Fibroblast of pulmonary artery (primary cell): ENCODE measurements around the gene HEBP2.

Experiments used
- DNase-seq: peaks from one replicate; pipeline ENCODE4 v3.0.0-alpha.2; 2010; ENCODE audit warnings: low read depth
- H3K4me3 ChIP-seq: replicated peaks from 2 replicates; pipeline ENCODE4 v1.5.1; 2011; ENCODE audit warnings: low read depth, mild to moderate bottlenecking, control low read depth, low read length, moderate library complexity
- TF ChIP-seq, protein P1 (sequence below): IDR thresholded peaks from 2 replicates; pipeline ENCODE4 v1.5.1; 2011; ENCODE audit warnings: mild to moderate bottlenecking, control low read depth, low read length, inconsistent platforms; ENCODE audit errors: missing control alignments

HEBP2 gene

DNA sequence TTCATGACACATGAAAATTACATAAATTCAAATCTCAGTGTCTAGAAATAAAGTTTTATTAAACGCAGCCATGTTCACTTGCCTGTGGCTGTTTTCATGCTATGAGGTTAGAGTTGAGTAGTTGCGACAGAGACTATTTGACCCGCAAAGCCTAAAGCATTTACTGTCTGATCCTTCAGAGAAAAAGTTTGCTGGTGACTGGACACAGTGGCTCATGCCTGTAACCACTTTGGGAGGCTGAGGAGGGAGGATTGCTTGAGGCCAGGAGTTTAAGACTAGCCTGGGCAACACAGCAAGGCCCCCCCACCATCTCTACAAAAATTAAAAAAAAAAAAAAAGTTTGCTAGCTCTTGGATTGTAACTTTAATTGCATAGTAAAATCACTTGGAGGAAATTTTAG lies 17.1 kb upstream of the HEBP2 start:
- H3K4me3 ChIP-seq, result no peak overlapping the region
- DNase-seq, result no peak
- TF ChIP-seq, protein P1, sequence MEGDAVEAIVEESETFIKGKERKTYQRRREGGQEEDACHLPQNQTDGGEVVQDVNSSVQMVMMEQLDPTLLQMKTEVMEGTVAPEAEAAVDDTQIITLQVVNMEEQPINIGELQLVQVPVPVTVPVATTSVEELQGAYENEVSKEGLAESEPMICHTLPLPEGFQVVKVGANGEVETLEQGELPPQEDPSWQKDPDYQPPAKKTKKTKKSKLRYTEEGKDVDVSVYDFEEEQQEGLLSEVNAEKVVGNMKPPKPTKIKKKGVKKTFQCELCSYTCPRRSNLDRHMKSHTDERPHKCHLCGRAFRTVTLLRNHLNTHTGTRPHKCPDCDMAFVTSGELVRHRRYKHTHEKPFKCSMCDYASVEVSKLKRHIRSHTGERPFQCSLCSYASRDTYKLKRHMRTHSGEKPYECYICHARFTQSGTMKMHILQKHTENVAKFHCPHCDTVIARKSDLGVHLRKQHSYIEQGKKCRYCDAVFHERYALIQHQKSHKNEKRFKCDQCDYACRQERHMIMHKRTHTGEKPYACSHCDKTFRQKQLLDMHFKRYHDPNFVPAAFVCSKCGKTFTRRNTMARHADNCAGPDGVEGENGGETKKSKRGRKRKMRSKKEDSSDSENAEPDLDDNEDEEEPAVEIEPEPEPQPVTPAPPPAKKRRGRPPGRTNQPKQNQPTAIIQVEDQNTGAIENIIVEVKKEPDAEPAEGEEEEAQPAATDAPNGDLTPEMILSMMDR, result no peak

DNA sequence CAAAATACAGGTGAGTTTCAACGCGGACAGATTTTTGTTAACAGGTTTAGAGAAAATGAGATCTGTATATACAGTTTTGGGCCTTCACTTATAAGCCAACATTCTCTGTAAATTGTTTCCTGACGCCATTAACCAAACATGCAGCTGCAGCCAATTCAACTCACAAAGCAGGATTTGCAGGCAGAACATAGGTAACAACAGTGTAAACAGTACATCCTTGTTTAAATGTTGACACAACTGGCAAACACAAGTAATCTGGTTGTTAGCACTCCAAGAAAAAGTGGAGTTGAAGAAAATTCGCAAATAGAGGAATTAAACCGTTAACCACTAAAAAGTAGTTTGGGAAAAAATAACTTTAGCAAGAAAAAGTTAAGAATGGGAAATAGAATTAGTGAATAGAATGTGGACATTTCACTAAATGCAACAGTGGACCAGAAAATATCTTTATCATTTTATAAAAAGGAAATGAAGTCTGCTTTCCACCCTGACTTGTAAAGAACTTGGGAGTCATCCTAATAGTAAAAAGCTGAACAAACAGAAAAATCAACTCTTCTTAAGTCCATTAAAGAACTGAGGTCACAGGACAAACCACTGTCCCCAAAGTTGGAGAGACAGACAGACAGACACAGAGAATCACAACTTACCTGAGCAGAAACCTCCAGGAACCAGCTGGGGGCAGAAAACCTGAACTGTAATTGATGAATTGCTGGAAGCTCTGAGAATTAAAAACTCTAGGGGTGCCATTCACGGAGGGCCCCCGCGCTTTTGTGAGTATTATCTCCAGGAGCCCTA lies 16.2 kb upstream of the HEBP2 start:
- TF ChIP-seq, protein P1, result no peak
- no peak overlapping the region for H3K4me3 ChIP-seq
- no peak for DNase-seq

DNA sequence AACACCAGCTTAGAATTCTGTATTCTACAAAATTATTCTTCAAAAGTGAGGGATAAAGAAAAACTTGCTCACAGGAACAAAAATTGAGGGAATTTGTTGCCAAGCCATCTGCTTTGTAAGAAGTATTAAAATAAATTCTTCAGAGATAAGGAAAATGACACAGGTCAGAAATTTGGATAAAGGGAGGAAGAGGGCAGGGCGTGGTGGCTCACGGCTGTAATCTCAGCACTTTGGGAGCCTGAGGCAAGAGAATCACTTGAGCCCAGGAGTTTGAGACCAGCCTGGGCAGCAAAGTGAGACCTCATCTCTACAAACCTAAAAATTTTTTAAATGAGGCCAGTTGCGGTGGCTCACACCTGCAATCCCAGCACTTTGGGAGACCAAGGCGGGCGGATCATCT lies 14.5 kb upstream of the HEBP2 start:
- TF ChIP-seq, protein P1, result no peak
- no peak overlapping the region for H3K4me3 ChIP-seq
- DNase-seq, result no peak

DNA sequence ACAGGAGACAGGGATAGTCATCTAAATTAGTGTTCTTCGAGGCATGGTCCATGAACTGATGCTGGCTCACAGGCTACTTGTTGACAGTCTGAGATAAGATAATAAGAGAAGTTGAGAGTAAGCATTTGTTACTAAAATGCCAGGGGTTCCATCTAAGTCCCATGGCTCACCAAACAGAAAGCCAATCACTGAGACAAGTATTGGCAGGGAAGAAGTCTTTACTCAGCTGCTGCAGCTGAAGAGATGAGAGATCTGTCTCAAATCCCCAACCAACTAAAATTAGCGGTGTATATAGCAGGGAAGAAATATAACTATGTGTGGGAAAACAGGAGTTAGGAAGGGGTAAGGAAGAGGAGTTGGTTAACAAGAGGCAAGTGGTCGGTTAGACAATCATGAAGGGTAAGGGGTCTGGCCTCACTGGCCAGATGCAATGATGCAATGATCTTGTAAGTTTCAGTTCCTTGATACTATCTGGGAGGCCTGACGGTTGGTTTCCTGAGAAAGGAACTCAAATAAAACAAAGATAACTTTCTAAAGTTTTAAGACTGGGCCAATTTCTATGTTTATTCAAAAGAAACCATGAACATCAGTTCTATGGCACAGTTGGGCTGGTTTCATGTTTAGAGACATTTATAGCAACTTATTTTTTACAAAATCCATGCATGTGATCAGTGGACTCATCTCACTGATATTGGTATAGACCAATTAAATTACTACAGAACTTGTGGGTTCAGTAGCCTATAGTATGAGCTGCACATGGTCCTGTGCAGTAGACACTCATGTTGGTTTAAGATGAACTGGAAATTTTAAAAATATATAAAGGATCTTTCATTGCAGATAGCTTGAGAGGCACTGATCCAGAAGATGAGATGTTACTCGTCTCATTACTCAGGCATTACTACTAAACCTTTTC lies 9.9 kb upstream of the HEBP2 start:
- H3K4me3 ChIP-seq, result no peak overlapping the region
- peak; percentile 55 for DNase-seq
- TF ChIP-seq, protein P1, result no peak

DNA sequence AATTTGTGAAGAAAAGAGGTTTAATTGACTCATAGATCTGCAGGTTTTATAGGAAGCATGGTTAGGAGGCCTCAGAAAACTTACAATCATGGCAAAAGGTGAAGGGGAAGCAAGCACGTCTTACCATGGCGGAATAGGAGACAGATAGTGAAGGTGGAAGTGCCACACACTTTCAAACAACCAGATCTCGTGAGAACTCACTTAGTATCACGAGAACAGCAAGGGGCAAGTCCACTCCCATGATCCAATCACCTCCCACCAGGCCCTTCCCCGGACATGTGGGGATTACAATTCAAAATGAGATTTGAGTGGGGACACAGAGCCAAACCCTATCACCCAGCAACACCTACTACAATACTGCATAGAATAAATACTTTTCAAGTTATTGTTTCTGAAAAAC lies 7.3 kb upstream of the HEBP2 start:
- H3K4me3 ChIP-seq, result no peak overlapping the region
- TF ChIP-seq, protein P1, result no peak
- DNase-seq, result no peak

DNA sequence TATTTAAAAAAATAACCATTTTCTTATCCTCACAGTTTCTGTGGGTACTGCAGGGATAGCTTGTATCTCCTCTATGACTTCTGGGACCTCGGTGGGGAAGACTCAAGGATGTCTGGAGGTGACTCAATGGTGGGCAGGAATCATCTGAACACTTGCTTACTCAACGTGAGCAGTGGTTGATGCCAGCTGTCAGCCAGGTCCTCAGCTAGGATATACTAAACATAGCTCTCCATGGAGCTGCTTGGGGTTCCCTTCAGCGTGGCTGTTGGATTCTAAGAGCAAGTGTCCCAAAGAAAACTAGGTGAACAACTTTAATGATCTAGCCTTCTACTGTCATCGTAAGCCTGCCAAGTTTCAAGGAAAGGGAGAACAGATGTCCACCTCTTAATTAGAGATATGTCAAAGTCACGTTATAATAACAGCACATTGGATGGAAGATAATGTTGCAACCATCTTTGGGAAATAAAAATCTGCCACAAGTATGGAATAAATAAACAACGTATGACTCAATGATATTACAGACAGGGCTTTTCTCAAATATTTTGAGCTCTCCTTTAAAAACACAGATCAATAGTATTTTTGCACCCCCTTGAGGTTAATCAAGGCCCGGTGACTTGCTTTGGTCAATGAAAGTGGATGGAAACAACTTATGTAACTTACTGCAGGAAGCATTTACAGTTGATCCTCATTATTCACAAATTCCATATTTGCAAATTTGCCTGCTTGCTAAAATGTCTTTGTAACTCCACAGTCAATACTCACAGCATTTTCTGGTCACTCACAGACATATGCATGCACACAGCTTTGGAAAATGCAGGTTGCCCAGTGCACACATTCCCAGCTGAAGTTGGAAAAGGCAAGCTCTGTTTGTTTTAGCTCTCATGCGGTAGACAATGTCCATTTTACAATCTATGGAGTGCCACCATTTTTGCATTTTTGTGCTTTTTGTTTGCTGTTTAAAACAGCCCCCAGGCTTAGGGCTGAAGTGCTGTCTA lies 6.6 kb upstream of the HEBP2 start:
- TF ChIP-seq, protein P1, result no peak
- no peak overlapping the region for H3K4me3 ChIP-seq
- no peak for DNase-seq
